Measurements from ENCODE around the gene KRTAP10-12. TPM values are rescaled to one million over a fixed set of nuclear protein-coding genes. Genes with fewer than 3 reads are reported as not detected.

The KRTAP10-12 gene
- total RNA-seq, 4 donors from 2014 or later, result not detected

DNA sequence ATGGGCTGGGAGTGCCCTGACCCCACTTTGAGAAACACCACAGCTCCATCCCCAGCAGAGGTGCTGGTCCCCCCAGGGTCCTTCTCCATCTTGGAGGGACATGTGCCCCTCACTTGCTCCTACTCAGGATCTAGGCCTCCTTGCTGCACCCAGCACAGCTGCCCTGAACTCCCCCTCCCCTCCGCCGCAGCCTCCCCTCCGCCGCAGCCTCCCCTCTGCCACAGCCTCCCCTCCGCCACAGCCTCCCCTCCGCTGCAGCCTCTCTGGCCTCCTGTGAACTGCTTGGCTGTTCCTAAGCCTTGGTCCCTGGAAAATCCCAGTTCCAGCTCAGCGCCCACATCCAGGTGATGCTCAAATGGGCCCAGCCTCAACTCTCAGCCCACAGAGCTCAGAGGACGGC is 30.3 kb downstream of the KRTAP10-12 start:
- intact Hi-C loops (cut with DNase I; ENCODE audit: low total_unique reads), result no loop called here
- Histone ChIP-seq H3K27ac (no peak overlapping the region), H3K4me1 (no peaks in the 10 kb centered on the region), H3K9me3 (no peaks in the 10 kb centered on the region), H3K36me3 (no peaks in the 10 kb centered on the region), H3K27me3 (peaks cover 36 to 46% (median 45%) of the 10 kb centered on the region in 3 donors), H3K4me3 (no peak overlapping the region)
- TF ChIP-seq, protein P1, sequence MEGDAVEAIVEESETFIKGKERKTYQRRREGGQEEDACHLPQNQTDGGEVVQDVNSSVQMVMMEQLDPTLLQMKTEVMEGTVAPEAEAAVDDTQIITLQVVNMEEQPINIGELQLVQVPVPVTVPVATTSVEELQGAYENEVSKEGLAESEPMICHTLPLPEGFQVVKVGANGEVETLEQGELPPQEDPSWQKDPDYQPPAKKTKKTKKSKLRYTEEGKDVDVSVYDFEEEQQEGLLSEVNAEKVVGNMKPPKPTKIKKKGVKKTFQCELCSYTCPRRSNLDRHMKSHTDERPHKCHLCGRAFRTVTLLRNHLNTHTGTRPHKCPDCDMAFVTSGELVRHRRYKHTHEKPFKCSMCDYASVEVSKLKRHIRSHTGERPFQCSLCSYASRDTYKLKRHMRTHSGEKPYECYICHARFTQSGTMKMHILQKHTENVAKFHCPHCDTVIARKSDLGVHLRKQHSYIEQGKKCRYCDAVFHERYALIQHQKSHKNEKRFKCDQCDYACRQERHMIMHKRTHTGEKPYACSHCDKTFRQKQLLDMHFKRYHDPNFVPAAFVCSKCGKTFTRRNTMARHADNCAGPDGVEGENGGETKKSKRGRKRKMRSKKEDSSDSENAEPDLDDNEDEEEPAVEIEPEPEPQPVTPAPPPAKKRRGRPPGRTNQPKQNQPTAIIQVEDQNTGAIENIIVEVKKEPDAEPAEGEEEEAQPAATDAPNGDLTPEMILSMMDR (IDR thresholded peaks at IDR 0.05 in 4 of 5, conservative IDR thresholded peaks at IDR 0.05 in 1 of 5), result no peak
- no peak for TF ChIP-seq POLR2A (IDR thresholded peaks at IDR 0.05)
- in situ Hi-C loops (cut with MboI; ENCODE audit: low sequenced_read_pairs in 4 of 4), result no loop called here
- DNase-seq, result no peak
- no peak for ATAC-seq

DNA sequence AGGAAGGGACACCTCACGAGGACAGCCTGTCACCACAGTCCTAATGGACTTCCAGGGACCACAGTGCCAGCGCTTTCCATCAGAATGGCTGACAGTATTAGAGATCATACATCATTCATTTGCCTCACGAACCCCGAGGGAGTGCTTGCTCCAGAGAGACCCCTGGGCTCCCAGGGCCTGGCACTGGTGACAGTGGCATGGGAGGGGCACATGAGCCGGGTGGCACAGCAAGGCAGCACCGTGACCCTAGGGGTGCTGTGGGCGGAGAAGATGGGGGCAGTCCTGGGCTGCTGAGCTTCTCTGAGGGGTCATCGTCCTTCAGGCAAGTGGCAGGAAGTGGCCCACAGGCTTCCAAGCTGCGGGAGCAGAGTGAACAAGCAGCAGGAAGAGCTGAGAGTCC is 30.8 kb downstream of the KRTAP10-12 start:
- H3K4me3 ChIP-seq, result no peak overlapping the region
- H3K9me3 ChIP-seq, result no peaks in the 10 kb centered on the region
- no peaks in the 10 kb centered on the region for H3K4me1 ChIP-seq
- in situ Hi-C loops (cut with MboI; ENCODE audit: low sequenced_read_pairs in 4 of 4) (no loop called here), intact Hi-C loops (cut with DNase I; ENCODE audit: low total_unique reads) (no loop called here)
- no peak overlapping the region for H3K27ac ChIP-seq
- DNase-seq, result no peak
- TF ChIP-seq, protein P1 (IDR thresholded peaks at IDR 0.05 in 4 of 5, conservative IDR thresholded peaks at IDR 0.05 in 1 of 5), result no peak
- TF ChIP-seq POLR2A (IDR thresholded peaks at IDR 0.05), result no peak
- H3K27me3 ChIP-seq, result peaks cover 32 to 46% (median 41%) of the 10 kb centered on the region in 3 donors
- H3K36me3 ChIP-seq, result no peaks in the 10 kb centered on the region
- no peak for ATAC-seq

- H3K9me3 ChIP-seq, result no peaks in the 10 kb centered on the region
- no peaks in the 10 kb centered on the region for H3K4me1 ChIP-seq
- no peak for TF ChIP-seq POLR2A (IDR thresholded peaks at IDR 0.05)
- TF ChIP-seq, protein P1 (IDR thresholded peaks at IDR 0.05 in 4 of 5, conservative IDR thresholded peaks at IDR 0.05 in 1 of 5), result no peak
- no peaks in the 10 kb centered on the region for H3K36me3 ChIP-seq
- H3K27me3 ChIP-seq, result peaks cover 23 to 39% (median 31%) of the 10 kb centered on the region in 3 donors
- in situ Hi-C loops (cut with MboI; ENCODE audit: low sequenced_read_pairs in 4 of 4) (no loop called here), intact Hi-C loops (cut with DNase I; ENCODE audit: low total_unique reads) (no loop called here)
- H3K4me3 ChIP-seq, result no peak overlapping the region
- no peak for ATAC-seq
- H3K27ac ChIP-seq, result no peak overlapping the region
- DNase-seq, result no peak
Observed at GRCh38 chr21:44728716-44729115, 31.7 kb downstream of the KRTAP10-12 start.

GRCh38 chr21:44729336-44730027 is 32.5 kb downstream of the KRTAP10-12 start:
- Histone ChIP-seq H3K4me3 (no peak overlapping the region), H3K27ac (no peak overlapping the region), H3K27me3 (peaks cover 16 to 33% (median 25%) of the 10 kb centered on the region in 3 donors), H3K36me3 (no peaks in the 10 kb centered on the region), H3K9me3 (no peaks in the 10 kb centered on the region), H3K4me1 (no peaks in the 10 kb centered on the region)
- DNase-seq (no peak), ATAC-seq (no peak)
- TF ChIP-seq POLR2A (IDR thresholded peaks at IDR 0.05), result no peak
- in situ Hi-C loops (cut with MboI; ENCODE audit: low sequenced_read_pairs in 4 of 4), result no loop called here
- intact Hi-C loops (cut with DNase I; ENCODE audit: low total_unique reads), result no loop called here

DNA sequence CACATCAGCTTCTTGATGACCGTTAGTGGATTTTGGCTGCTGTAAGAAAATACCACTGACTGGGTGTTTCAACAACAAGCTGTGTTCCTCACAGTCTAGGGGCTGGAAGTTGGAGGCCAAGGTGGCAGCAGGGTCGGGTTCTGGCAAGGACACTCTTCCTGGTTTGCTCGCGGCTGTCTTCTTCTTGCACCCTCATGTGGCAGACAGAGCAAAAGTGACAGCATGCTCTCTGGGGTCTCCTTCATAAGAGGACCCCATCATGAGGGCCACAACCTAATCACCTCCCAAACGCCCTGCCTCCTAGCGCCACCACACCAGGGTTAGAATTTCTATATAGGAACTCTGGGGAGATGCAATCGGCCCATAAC is 33.0 kb downstream of the KRTAP10-12 start:
- no peak for ATAC-seq
- Histone ChIP-seq H3K27me3 (peaks cover 15 to 28% (median 24%) of the 10 kb centered on the region in 3 donors), H3K27ac (no peak overlapping the region), H3K4me1 (no peaks in the 10 kb centered on the region), H3K4me3 (no peak overlapping the region), H3K36me3 (no peaks in the 10 kb centered on the region), H3K9me3 (no peaks in the 10 kb centered on the region)
- in situ Hi-C loops (cut with MboI; ENCODE audit: low sequenced_read_pairs in 4 of 4), result no loop called here
- intact Hi-C loops (cut with DNase I; ENCODE audit: low total_unique reads), result no loop called here
- no peak for DNase-seq
- TF ChIP-seq, protein P1 (IDR thresholded peaks at IDR 0.05 in 4 of 5, conservative IDR thresholded peaks at IDR 0.05 in 1 of 5), result no peak
